Adrenal gland (tissue), 12 donors: ENCODE results near the gene MYZAP. TPM values are rescaled to one million over a fixed set of nuclear protein-coding genes. Genes with fewer than 3 reads are reported as not detected.

Source experiments
- DNase-seq, 7 donors: peaks; one replicate each; pipeline ENCODE4 v3.0.0-alpha.2; 2019 to 2020
- H3K27ac ChIP-seq, 5 donors: fragments of 200-600 bp; sonication (generic) in 4 of 5; 1 replicate in 3 of 5; 2 replicates in 2 of 5; pipeline versions ENCODE4 v1.5.1 to v1.8.0; 2016 to 2020; ENCODE audit warnings: mild to moderate bottlenecking in 1 of 5
- H3K27me3 ChIP-seq: fragments of 200-600 bp; 2 replicates; pipeline ENCODE4 v1.8.0; 2021
- H3K36me3 ChIP-seq, 2 donors: fragments of 200-600 bp; replicated peaks in 1 of 2; 1 replicate in 1 of 2; 2 replicates in 1 of 2; pipeline versions ENCODE4 v1.5.1 to v1.8.0; 2018 to 2022
- H3K4me1 ChIP-seq, 2 donors: fragments of 200-600 bp; replicated peaks in 1 of 2; 1 replicate in 1 of 2; 2 replicates in 1 of 2; pipeline versions ENCODE4 v1.5.1 to v1.8.0; 2018 to 2021
- H3K4me3 ChIP-seq, 4 donors: fragments of 200-600 bp; sonication (generic) in 3 of 4; one replicate each; pipeline ENCODE4 v1.5.1; 2016 to 2018
- H3K9me3 ChIP-seq, 3 donors: fragments of 200-600 bp; sonication (generic) in 1 of 3; replicated peaks in 1 of 3; 1 replicate in 2 of 3; 2 replicates in 1 of 3; pipeline versions ENCODE4 v1.5.1 to v1.8.0; 2016 to 2021
- CTCF ChIP-seq, 6 experiments: fragments of 450-650 bp in 4 of 6; fragments of 200-600 bp in 2 of 6; sonication (generic) in 1 of 6; IDR thresholded peaks; 1 replicate in 5 of 6; 2 replicates in 1 of 6; pipeline versions ENCODE4 v1.5.1 to v1.8.0; 2016 to 2021; ENCODE audit warnings: antibody characterized with exemption in 6 of 6, mild to moderate bottlenecking in 2 of 6, moderate library complexity in 1 of 6
- POLR2A ChIP-seq, 2 donors: fragments of 450-650 bp; IDR thresholded peaks; one replicate each; pipeline ENCODE4 v1.6.1; 2017; ENCODE audit warnings: antibody characterized with exemption in 2 of 2, mild to moderate bottlenecking in 2 of 2, moderate library complexity in 1 of 2
- WGBS, 4 donors: extraction: QIAGEN DNeasy Blood & Tissue Kit in 2 of 4; methylation state at CpG; one replicate each; pipeline versions ENCODE4 v1.1.5 to v1.1.7; 2013 to 2017; 5-methylcytosine and 5-hydroxymethylcytosine counted together
- intact Hi-C, 2 donors: fragments of 100-400 bp; cut with DNase I; formaldehyde crosslinking; loops; one replicate each; pipeline versions ENCODE4 v1.14.1 to v1.15.0; 2022 to 2023
- polyA plus RNA-seq, 3 donors: library from polyadenylated mRNA; stranded (reverse); fragments of 200-250 nt in 2 of 3; fragments of 350-450 nt in 1 of 3; fragmentation: Illumina TruSeq in 1 of 3; extraction: RNeasy Lipid Tissue Mini Kit (QIAGEN cat#74804) in 1 of 3; gene quantifications; one replicate each; pipeline ENCODE4 v1.2.3, GENCODE V29; 2013 to 2014
- total RNA-seq, 9 donors: library from RNA; depleted of rRNA in 4 of 9; stranded (reverse); fragments of >200 nt in 4 of 9; fragments of 120-200 nt in 1 of 9; fragmentation: NEBNext Ultra II Directional in 1 of 9; extraction: Animal tissue kit (Norgen Biotek cat#: 25700) in 1 of 9; gene quantifications; one replicate each; pipeline versions ENCODE4 v1.1.0 to v1.2.4, GENCODE V29; 2013 to 2023
- donor health status: healthy with polysubstance abuse.
- donor health status: Bipolar disorder and iron deficiency.
- donor health status: DM: yes; HTN: yes; CAD: no.
- donor health status: DM: no; HTN: no; CAD: no.
- donor health status: DM: no; HTN: no; CAD: no.
- donor health status: DM: yes; HTN: yes; CAD: no.

MYZAP gene
- total and polyA plus RNA-seq, 12 donors = 21.4 to 176 (median 70.6) TPM

GRCh38 chr15:57561041-57561711 is 30.5 kb upstream of the MYZAP start:
- DNase-seq = peak; percentile 87 to 94 (median 90)

GRCh38 chr15:57562196-57562769 is 29.4 kb upstream of the MYZAP start:
- Histone ChIP-seq H3K9me3 (no peaks in the 10 kb centered on the region), H3K36me3 (no peaks in the 10 kb centered on the region), H3K4me1 (peaks cover 3 to 27% of the 10 kb centered on the region in 2 donors), H3K27me3 (no peaks in the 10 kb centered on the region), H3K4me3 (no peak overlapping the region), H3K27ac (peak overlapping the region; percentile 61 to 88 (median 83))
- DNase-seq = peak in 6 of 7 donors; percentile 27 to 86 (median 59)
- TF ChIP-seq POLR2A (IDR thresholded peaks at IDR 0.05) (no peak), CTCF (IDR thresholded peaks at IDR 0.05) (no peak)
- intact Hi-C loops = loop anchor here in 1 of 2 donors (5.0 kb wide), 1 partner anchor 50 kb away; no protein-coding TSS in a partner anchor
- 57 to 64% (median 61%) methylated on average over 11 of the region's 11 CpGs for WGBS, 4 donors

More at GRCh38 chr15:57561041-57561711, 30.5 kb upstream of the MYZAP start:
- Histone ChIP-seq H3K9me3 (no peaks in the 10 kb centered on the region), H3K27me3 (no peaks in the 10 kb centered on the region), H3K4me3 (no peak overlapping the region), H3K36me3 (no peaks in the 10 kb centered on the region), H3K27ac (peak overlapping the region; percentile 61 to 88 (median 83)), H3K4me1 (peaks cover 3 to 24% of the 10 kb centered on the region in 2 donors)
- TF ChIP-seq POLR2A (IDR thresholded peaks at IDR 0.05) (peak in 1 of 2 donors; percentile 61), CTCF (IDR thresholded peaks at IDR 0.05) (peak; percentile 93 to 96 (median 94))
- intact Hi-C loops = loop anchor here in 1 of 2 donors (5.0 kb wide), 1 partner anchor 51 kb away; no protein-coding TSS in a partner anchor
- 18 to 22% (median 19%) methylated on average over 9 of the region's 9 CpGs for WGBS, 4 donors

DNA sequence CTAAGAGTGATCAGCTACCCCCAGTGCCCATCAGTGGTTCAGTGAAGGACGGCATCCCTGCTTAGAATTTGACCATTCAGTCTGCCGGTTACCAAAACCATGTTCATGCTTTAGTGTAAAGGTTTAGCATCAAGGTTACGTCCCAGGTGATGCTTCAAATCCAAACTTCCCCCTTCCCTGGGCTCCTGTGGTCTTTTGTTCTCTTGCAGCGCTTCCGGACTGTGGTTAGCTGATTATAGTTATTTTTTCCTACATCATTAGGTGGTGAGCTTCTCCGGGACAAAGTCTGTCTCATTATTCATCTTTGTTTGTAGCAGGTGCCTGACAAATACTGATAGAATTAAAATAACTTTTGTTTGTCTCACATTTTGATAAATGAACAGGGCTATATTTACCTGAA is 28.3 kb upstream of the MYZAP start:
- no peak for DNase-seq
- TF ChIP-seq CTCF (IDR thresholded peaks at IDR 0.05) = no peak
- no peak for TF ChIP-seq POLR2A (IDR thresholded peaks at IDR 0.05)
- H3K4me1 ChIP-seq = peaks cover 3 to 27% of the 10 kb centered on the region in 2 donors
- H3K36me3 ChIP-seq = no peaks in the 10 kb centered on the region
- no peaks in the 10 kb centered on the region for H3K27me3 ChIP-seq
- no peak overlapping the region for H3K27ac ChIP-seq
- intact Hi-C loops = loop anchor here in 1 of 2 donors (5.0 kb wide), 1 partner anchor 49 kb away; no protein-coding TSS in a partner anchor
- WGBS, 4 donors = 76 to 92% (median 86%) methylated on average over 6 of the region's 6 CpGs
- H3K9me3 ChIP-seq = no peaks in the 10 kb centered on the region
- H3K4me3 ChIP-seq = no peak overlapping the region

GRCh38 chr15:57565311-57565710 is 26.4 kb upstream of the MYZAP start:
- H3K36me3 ChIP-seq = no peaks in the 10 kb centered on the region
- intact Hi-C loops = no loop called here
- H3K9me3 ChIP-seq = no peaks in the 10 kb centered on the region
- DNase-seq = no peak
- peaks cover 3 to 21% of the 10 kb centered on the region in 2 donors for H3K4me1 ChIP-seq
- no peak overlapping the region for H3K4me3 ChIP-seq
- H3K27me3 ChIP-seq = no peaks in the 10 kb centered on the region
- no peak overlapping the region for H3K27ac ChIP-seq
- 53 to 72% (median 66%) methylated on average over 10 of the region's 10 CpGs for WGBS, 4 donors
- TF ChIP-seq CTCF (IDR thresholded peaks at IDR 0.05) (no peak), POLR2A (IDR thresholded peaks at IDR 0.05) (no peak)
